ENCODE measurements around the gene ATP6V0A4. TPM values are rescaled to one million over a fixed set of nuclear protein-coding genes. Genes with fewer than 3 reads are reported as not detected.

Gene ATP6V0A4
- total RNA-seq, 1 donor from 2014 or later, result 0.50 TPM

DNA sequence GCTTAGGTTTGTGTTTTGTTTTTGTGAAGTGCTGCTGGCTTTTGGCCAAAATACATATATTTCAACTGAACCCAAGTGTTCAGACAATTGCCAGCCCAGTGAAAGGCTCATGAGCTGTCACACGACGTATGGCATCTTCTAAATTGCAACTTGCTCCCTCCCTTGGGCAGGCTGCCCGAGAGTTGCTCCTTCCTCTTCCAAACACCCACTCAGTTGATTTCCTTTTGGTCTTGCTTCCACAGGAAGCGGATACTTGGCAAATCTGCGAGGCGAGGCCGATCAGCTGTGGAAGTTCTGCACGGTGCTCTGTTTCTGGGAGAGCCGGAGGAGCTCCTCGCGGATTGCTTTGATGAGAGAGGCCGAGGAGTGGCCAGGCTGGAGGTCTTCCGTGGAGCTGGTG, 39.6 kb upstream of the ATP6V0A4 start:
- TF ChIP-seq CTCF (IDR thresholded peaks at IDR 0.05; ENCODE audit: unreplicated experiment), result no peak
- no peak overlapping the region for H3K27ac Mint-ChIP-seq
- no peaks in the 10 kb centered on the region for H3K27me3 Mint-ChIP-seq

DNA sequence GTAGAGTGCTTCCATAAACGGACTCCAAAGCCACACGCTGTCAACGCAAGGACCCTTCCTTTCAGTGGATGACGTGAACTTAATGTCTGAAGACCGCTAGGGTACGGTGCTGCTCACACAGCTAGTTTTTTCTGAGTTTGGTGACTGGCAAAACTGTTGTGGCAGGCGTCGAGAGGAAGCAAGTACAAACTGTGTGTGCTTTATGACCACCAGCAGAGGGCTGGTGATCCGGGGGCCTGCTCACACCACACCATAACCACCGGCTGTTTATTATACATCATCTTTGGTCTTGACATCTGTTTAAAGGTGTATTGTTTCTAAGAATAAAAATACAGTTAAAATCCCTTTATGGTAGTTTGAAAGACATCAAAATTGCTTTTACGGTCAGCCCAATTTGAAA, 37.1 kb upstream of the ATP6V0A4 start:
- H3K27ac Mint-ChIP-seq, result no peak overlapping the region
- no peak overlapping the region for H3K4me3 Mint-ChIP-seq (ENCODE audit: low read depth)
- no peaks in the 10 kb centered on the region for H3K9me3 Mint-ChIP-seq (ENCODE audit: low read depth)
- peak; percentile 19 for TF ChIP-seq CTCF (IDR thresholded peaks at IDR 0.05; ENCODE audit: unreplicated experiment)
- no peaks in the 10 kb centered on the region for H3K4me1 Mint-ChIP-seq (ENCODE audit: low read depth)
- peaks cover 29% of the 10 kb centered on the region for H3K36me3 Mint-ChIP-seq (ENCODE audit: insufficient read depth)
- no peaks in the 10 kb centered on the region for H3K27me3 Mint-ChIP-seq
- DNase-seq (ENCODE audit: low spot score, unreplicated experiment), result no peak

More for the DNA sequence above, 39.6 kb upstream of the ATP6V0A4 start:
- Mint-ChIP-seq H3K36me3 (ENCODE audit: insufficient read depth) (peaks cover 32% of the 10 kb centered on the region), H3K4me1 (ENCODE audit: low read depth) (no peaks in the 10 kb centered on the region), H3K4me3 (ENCODE audit: low read depth) (no peak overlapping the region), H3K9me3 (ENCODE audit: low read depth) (no peaks in the 10 kb centered on the region)
- no peak for DNase-seq (ENCODE audit: low spot score, unreplicated experiment)

GRCh38 chr7:138834583-138834982, 36.6 kb upstream of the ATP6V0A4 start:
- H3K27me3 Mint-ChIP-seq, result no peaks in the 10 kb centered on the region
- H3K4me3 Mint-ChIP-seq (ENCODE audit: low read depth), result no peak overlapping the region
- peaks cover 27% of the 10 kb centered on the region for H3K36me3 Mint-ChIP-seq (ENCODE audit: insufficient read depth)
- H3K27ac Mint-ChIP-seq, result no peak overlapping the region
- TF ChIP-seq CTCF (IDR thresholded peaks at IDR 0.05; ENCODE audit: unreplicated experiment), result no peak
- no peak for DNase-seq (ENCODE audit: low spot score, unreplicated experiment)
- no peaks in the 10 kb centered on the region for H3K9me3 Mint-ChIP-seq (ENCODE audit: low read depth)
- H3K4me1 Mint-ChIP-seq (ENCODE audit: low read depth), result no peaks in the 10 kb centered on the region

DNA sequence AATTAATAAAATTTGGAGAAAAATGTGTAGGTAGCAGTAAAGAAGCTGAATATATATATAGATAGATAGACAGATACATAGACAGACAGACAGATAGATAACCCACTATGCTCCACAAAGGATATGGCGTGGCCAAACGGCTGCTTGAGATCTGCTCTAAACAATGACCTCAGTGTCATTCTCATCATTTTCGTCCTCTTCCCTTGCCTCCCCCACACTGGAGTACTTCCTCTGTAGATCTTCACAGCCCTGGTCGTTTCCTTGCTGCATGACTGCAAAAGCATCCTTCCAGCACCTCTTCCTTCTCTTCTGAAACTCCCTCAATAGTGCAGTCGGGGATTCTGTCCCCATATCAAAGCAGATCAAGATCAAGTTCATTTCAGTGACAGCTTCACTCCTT, 35.6 kb upstream of the ATP6V0A4 start:
- DNase-seq (ENCODE audit: low spot score, unreplicated experiment), result no peak
- Mint-ChIP-seq H3K27me3 (no peaks in the 10 kb centered on the region), H3K9me3 (ENCODE audit: low read depth) (no peaks in the 10 kb centered on the region), H3K36me3 (ENCODE audit: insufficient read depth) (peaks cover 24% of the 10 kb centered on the region), H3K4me1 (ENCODE audit: low read depth) (no peaks in the 10 kb centered on the region), H3K27ac (no peak overlapping the region), H3K4me3 (ENCODE audit: low read depth) (no peak overlapping the region)
- no peak for TF ChIP-seq CTCF (IDR thresholded peaks at IDR 0.05; ENCODE audit: unreplicated experiment)

DNA sequence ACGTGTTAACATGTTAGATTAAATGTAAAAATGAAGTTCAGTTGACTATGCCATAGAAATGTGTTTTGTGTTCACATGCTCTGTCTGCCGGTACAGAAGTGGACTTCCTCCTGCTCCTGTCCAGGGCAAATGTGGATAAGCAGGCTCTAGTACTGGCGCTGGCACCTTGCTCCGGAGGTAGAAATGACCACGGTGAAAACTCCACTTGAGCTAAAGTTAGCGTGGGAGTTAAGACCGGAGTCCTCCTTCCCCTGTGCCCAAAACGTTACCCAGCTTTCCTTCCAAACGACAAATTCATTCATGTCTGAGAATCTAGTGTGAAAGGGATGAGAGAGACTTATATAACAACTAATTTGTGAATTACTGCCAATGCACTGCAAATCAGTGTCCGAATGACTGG, 35.0 kb upstream of the ATP6V0A4 start:
- Mint-ChIP-seq H3K27me3 (no peaks in the 10 kb centered on the region), H3K9me3 (ENCODE audit: low read depth) (no peaks in the 10 kb centered on the region), H3K27ac (peak overlapping the region; percentile 49), H3K4me3 (ENCODE audit: low read depth) (no peak overlapping the region), H3K4me1 (ENCODE audit: low read depth) (no peaks in the 10 kb centered on the region), H3K36me3 (ENCODE audit: insufficient read depth) (peaks cover 21% of the 10 kb centered on the region)
- DNase-seq (ENCODE audit: low spot score, unreplicated experiment), result no peak
- no peak for TF ChIP-seq CTCF (IDR thresholded peaks at IDR 0.05; ENCODE audit: unreplicated experiment)

Data from progenitor cell of endocrine pancreas (in vitro differentiated cells).